K562 (cell line): ENCODE measurements around the gene CYCS. TPM values are rescaled to one million over a fixed set of nuclear protein-coding genes. Genes with fewer than 3 reads are reported as not detected.

Experiments used
- ATAC-seq: fragments of 200-7000 bp; cut with Tn5 transposase; 3 replicates; pipeline ENCODE4 v1.9.1; 2020; ENCODE audit warnings: moderate library complexity
- BruUV-seq: library from RNA; stranded (reverse); fragments of 400-500 nt; replicated peaks from 2 replicates; lab custom pipeline; 2021; lab: Mats Ljungman, UMichigan
- CTCF ChIA-PET: fragments of 300-600 bp; formaldehyde crosslinking; extraction: SDS; loops from one replicate; lab custom pipeline; 2021; ENCODE audit warnings: low intra/inter-chr PET ratio; lab: Yijun Ruan, JAX
- POLR2A ChIA-PET: fragments of 300-600, 350-650 bp; sonication (Branson Sonifier 250); formaldehyde crosslinking; extraction: SDS; loops from one replicate; lab custom pipeline; 2021; ENCODE audit warnings: antibody characterized with exemption, inconsistent platforms; lab: Yijun Ruan, JAX
- DNase-seq, 4 experiments: peaks; one replicate each; pipeline versions ENCODE4 v3.0.0 to v3.0.0-alpha.2; 2011 to 2018; ENCODE audit warnings: low spot score in 3 of 4, mixed read lengths in 3 of 4; ENCODE audit errors: extremely low read depth in 1 of 4
- FAIRE-seq: peaks from 2 replicates; lab custom pipeline; 2011; peaks lifted over from hg19 to GRCh38; lab: Jason Lieb, UNC
- H2AFZ ChIP-seq: 2 replicates; pipeline ENCODE4 v1.6.0; 2011; ENCODE audit warnings: low read depth, low read length, control low read depth, inconsistent platforms
- H3K27ac ChIP-seq: fragments of 200-600 bp; 3 replicates; pipeline ENCODE4 v1.8.0; 2011; ENCODE audit warnings: low read depth, mild to moderate bottlenecking, control low read depth, inconsistent platforms, low read length, moderate library complexity, mixed read lengths; ENCODE audit errors: extremely low read depth
- H3K27me3 ChIP-seq, 2 experiments: fragments of 300-600 bp in 1 of 2; 2 replicates in 1 of 2; 3 replicates in 1 of 2; pipeline versions ENCODE4 v1.6.0 to v1.8.0; 2011; ENCODE audit warnings: inconsistent platforms in 2 of 2, low read length in 2 of 2, mild to moderate bottlenecking in 1 of 2, mixed read lengths in 1 of 2, moderate library complexity in 1 of 2; ENCODE audit not compliant: control insufficient read depth in 2 of 2, insufficient read depth in 2 of 2
- H3K36me3 ChIP-seq: fragments of 300-600 bp; 3 replicates; pipeline ENCODE4 v1.8.0; 2011; ENCODE audit warnings: mild to moderate bottlenecking, low read length, inconsistent platforms; ENCODE audit not compliant: control insufficient read depth, insufficient read depth
- H3K4me1 ChIP-seq, 2 experiments: fragments of 200-600 bp in 1 of 2; replicated peaks in 1 of 2; 2 replicates in 1 of 2; 3 replicates in 1 of 2; pipeline versions ENCODE4 v1.5.1 to v1.8.0; 2011; ENCODE audit warnings: inconsistent platforms in 2 of 2, low read length in 2 of 2, mild to moderate bottlenecking in 1 of 2, mixed read lengths in 1 of 2, moderate library complexity in 1 of 2; ENCODE audit not compliant: control insufficient read depth in 2 of 2, insufficient read depth in 2 of 2
- H3K4me2 ChIP-seq: 2 replicates; pipeline ENCODE4 v1.6.1; 2011; ENCODE audit warnings: low read length, control low read depth, inconsistent platforms, mixed read lengths; ENCODE audit not compliant: insufficient read depth
- H3K4me3 ChIP-seq: fragments of 200-600 bp; sonication (generic), shearing (Covaris generic); 2 replicates; pipeline ENCODE4 v1.5.1; 2016; ENCODE audit warnings: control low read depth, inconsistent platforms
- H3K79me2 ChIP-seq: fragments of 200-600 bp; 3 replicates; pipeline ENCODE4 v1.8.0; 2011; ENCODE audit warnings: low read length, inconsistent platforms; ENCODE audit not compliant: control insufficient read depth, insufficient read depth
- H3K9ac ChIP-seq, 2 experiments: 2 replicates each; pipeline versions ENCODE4 v1.6.0 to v1.6.1; 2011; ENCODE audit warnings: low read depth in 2 of 2, low read length in 2 of 2, control low read depth in 1 of 2, inconsistent platforms in 1 of 2, mild to moderate bottlenecking in 1 of 2, mixed read lengths in 1 of 2; ENCODE audit not compliant: insufficient read depth in 1 of 2
- H3K9me1 ChIP-seq: one replicate; pipeline ENCODE4 v1.6.0; 2011; ENCODE audit warnings: inconsistent platforms, mild to moderate bottlenecking, low read length, moderate library complexity; ENCODE audit not compliant: control insufficient read depth, insufficient read depth
- H3K9me3 ChIP-seq: replicated peaks from 2 replicates; pipeline ENCODE4 v1.5.1; 2011; ENCODE audit warnings: low read depth, low read length, inconsistent platforms; ENCODE audit not compliant: control insufficient read depth, insufficient read depth
- H4K20me1 ChIP-seq: replicated peaks from 2 replicates; pipeline ENCODE4 v1.6.1; 2011; ENCODE audit warnings: low read length, inconsistent platforms, mixed read lengths; ENCODE audit not compliant: control insufficient read depth, insufficient read depth
- ATF7 ChIP-seq: fragments of 450-650 bp; IDR thresholded peaks from 2 replicates; pipeline ENCODE4 v1.7.1; 2014; ENCODE audit warnings: mild to moderate bottlenecking, moderate library complexity
- BRCA1 ChIP-seq, 2 experiments: fragments of 450-650 bp in 1 of 2; sonication (generic) in 1 of 2; formaldehyde crosslinking in 1 of 2; IDR thresholded peaks; 2 replicates each; pipeline versions ENCODE4 v1.5.0 to v1.6.1; 2017 to 2020; ENCODE audit warnings: mild to moderate bottlenecking in 1 of 2, missing genetic modification reagents in 1 of 2
- CHD1 ChIP-seq: fragments of 200-600 bp; sonication (generic); IDR thresholded peaks from one replicate; pipeline ENCODE4 v1.6.1; 2012; ENCODE audit warnings: mild to moderate bottlenecking, moderate library complexity, low read length, inconsistent platforms
- NR4A1 ChIP-seq, 2 experiments: fragments of 250-450 bp in 1 of 2; fragments of 450-650 bp in 1 of 2; sonication (Bioruptor Pico) in 1 of 2; IDR thresholded peaks; 2 replicates each; pipeline versions ENCODE4 v1.4.0 to v1.6.1; 2016 to 2020; ENCODE audit warnings: mild to moderate bottlenecking in 2 of 2, missing compliant biosample characterization in 1 of 2, missing genetic modification characterization in 1 of 2, moderate library complexity in 1 of 2
- ZFPM2 ChIP-seq: fragments of 250-450 bp; sonication (Bioruptor Pico); IDR thresholded peaks from 2 replicates; pipeline ENCODE4 v1.5.1; 2022; ENCODE audit warnings: mild to moderate bottlenecking
- ZNF175 ChIP-seq: fragments of 200-800 bp; sonication (Bioruptor generic); IDR thresholded peaks from 2 replicates; pipeline ENCODE4 v1.6.1; 2016; ENCODE audit warnings: low read depth, mild to moderate bottlenecking, missing genetic modification characterization, missing compliant biosample characterization
- ZNF347 ChIP-seq: fragments of 450-650 bp; formaldehyde crosslinking; IDR thresholded peaks from 2 replicates; pipeline ENCODE4 v1.4.0; 2020; ENCODE audit warnings: low read depth, mild to moderate bottlenecking, moderate library complexity
- WGBS: fragments of 100-300 bp; shearing (Covaris generic); methylation state at CpG from one replicate; pipeline ENCODE4 v1.1.6; 2016; ENCODE audit warnings: low coverage, mixed read lengths; ENCODE audit not compliant: insufficient coverage; ENCODE audit errors: missing lambda C conversion rate; 5-methylcytosine and 5-hydroxymethylcytosine counted together
- in situ Hi-C: fragments of 300-500 bp; cut with MboI; formaldehyde crosslinking; loops from 4 replicates; pipeline ENCODE4 v1.15.0; 2018; ENCODE audit warnings: inconsistent platforms, mixed read lengths
- intact Hi-C: fragments of 100-400 bp; cut with micrococcal nuclease; formaldehyde crosslinking; loops from 2 replicates; pipeline ENCODE4 v1.14.2; 2022
- polyA plus RNA-seq, 8 experiments: library from polyadenylated mRNA; depleted of rRNA in 4 of 8; stranded (reverse) in 5 of 8; unstranded in 3 of 8; fragments of >200 nt; fragmentation: Nextera tagmentation in 2 of 8; fragmentation: Illumina TruSeq in 1 of 8; extraction: Ambion mirVana in 2 of 8; extraction: Trizol in 1 of 8; gene quantifications; 2 replicates each; pipeline versions ENCODE4 v1.2.1 to v1.2.3, GENCODE V29; 2011 to 2014; ENCODE audit warnings: inconsistent platforms in 1 of 8, missing spikeins in 1 of 8
- total RNA-seq, 7 experiments: library from RNA; depleted of rRNA in 6 of 7; stranded (reverse); fragments of >200 nt in 6 of 7; fragmentation: Illumina TruSeq in 2 of 7; extraction: Trizol in 2 of 7; gene quantifications; 2 replicates each; pipeline versions ENCODE4 v1.2.1 to v1.2.3, GENCODE V29; 2011 to 2021; ENCODE audit warnings: low replicate concordance in 1 of 7
- TF ChIP-seq, protein P1 (sequence below): sonication (generic); formaldehyde crosslinking; IDR thresholded peaks from 2 replicates; pipeline ENCODE4 v1.8.1; 2022; ENCODE audit warnings: missing genetic modification reagents
- TF ChIP-seq, protein P2 (sequence below), 3 experiments: IDR thresholded peaks in 2 of 3; conservative IDR thresholded peaks in 1 of 3; 2 replicates each; pipeline ENCODE4 v1.5.1; 2011 to 2012; ENCODE audit warnings: low read length in 3 of 3, mild to moderate bottlenecking in 3 of 3, control low read depth in 2 of 3, improper control_type of control experiment in 1 of 3, inconsistent platforms in 1 of 3, low read depth in 1 of 3, mixed read lengths in 1 of 3, moderate library complexity in 1 of 3; ENCODE audit not compliant: insufficient read depth in 2 of 3

The CYCS gene
- total and polyA plus RNA-seq, 9 of the 15 experiments (the other 6 are each of a cell fraction or from before 2014, with no cell fraction given): 206 to 1,425 (median 438) TPM

DNA sequence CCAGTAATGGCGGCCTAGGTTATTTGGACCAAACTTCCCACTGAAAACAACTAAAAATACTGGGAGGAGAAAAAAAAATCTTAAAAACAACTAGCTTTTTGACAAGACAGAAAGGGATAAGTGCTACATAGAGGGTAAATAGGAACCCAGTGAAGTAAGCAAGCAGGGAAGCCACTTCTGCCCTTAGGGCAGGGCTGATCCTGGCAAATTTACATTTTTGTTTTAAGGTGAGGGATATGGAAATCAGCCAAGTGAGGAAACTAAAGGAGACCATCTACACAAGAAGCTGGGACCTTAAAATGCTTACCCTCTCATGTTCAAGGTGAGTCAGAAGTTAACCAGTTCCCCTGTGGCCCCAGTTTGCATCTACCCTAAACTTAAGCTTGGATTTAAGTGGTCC is 46.5 kb upstream of the CYCS start (continued):
- TF ChIP-seq, protein P1, sequence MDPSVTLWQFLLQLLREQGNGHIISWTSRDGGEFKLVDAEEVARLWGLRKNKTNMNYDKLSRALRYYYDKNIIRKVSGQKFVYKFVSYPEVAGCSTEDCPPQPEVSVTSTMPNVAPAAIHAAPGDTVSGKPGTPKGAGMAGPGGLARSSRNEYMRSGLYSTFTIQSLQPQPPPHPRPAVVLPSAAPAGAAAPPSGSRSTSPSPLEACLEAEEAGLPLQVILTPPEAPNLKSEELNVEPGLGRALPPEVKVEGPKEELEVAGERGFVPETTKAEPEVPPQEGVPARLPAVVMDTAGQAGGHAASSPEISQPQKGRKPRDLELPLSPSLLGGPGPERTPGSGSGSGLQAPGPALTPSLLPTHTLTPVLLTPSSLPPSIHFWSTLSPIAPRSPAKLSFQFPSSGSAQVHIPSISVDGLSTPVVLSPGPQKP (CRISPR knock-in tag): no peak
- TF ChIP-seq ZFPM2 (CRISPR knock-in tag): no peak
- TF ChIP-seq ZNF347 (CRISPR knock-in tag): no peak
- TF ChIP-seq NR4A1 (CRISPR knock-in tag; IDR thresholded peaks at IDR 0.05): no peak
- no peak for TF ChIP-seq NR4A1 (tag; IDR thresholded peaks at IDR 0.05)
- TF ChIP-seq ZNF175: no peak
- TF ChIP-seq, all 486 proteins: peak for 0

DNA sequence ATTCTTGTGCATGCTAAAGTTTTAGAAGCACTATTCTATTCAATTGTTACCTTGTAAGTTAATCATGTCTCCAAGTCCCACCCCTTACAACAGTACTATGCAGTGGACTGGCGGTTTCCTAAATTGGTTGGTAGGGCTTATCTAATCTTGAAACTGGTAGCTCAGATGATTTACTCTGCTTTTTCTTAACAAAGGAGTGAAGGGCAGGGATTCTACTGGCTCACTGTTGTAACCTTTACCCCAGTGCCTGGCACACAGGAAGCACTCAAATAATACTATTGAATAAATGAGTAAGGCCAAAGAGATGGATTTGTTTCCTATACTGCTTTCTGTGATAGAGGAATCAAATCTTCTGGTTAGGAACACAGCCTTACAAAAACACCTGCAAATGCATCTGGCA is 46.0 kb upstream of the CYCS start:
- H3K4me3 ChIP-seq: no peak overlapping the region
- no TSS peak for BruUV-seq
- ChIA-PET CTCF (no interaction called here), POLR2A (interaction anchor here (0.6 to 1.4 kb wide), 2 partner anchors 52 to 1905 kb away, joined by 3 read pairs; no protein-coding TSS in a partner anchor)
- no peaks in the 10 kb centered on the region for H3K9me3 ChIP-seq
- 36% methylated on average over 1 of the region's 1 CpG for WGBS
- H3K4me2 ChIP-seq: no peak overlapping the region
- H3K27ac ChIP-seq: no peak overlapping the region
- ATAC-seq (no peak), DNase-seq (no peak), FAIRE-seq (no peak)
- no peak overlapping the region for H2AFZ ChIP-seq
- H3K9me1 ChIP-seq: no peaks in the 10 kb centered on the region
- H3K79me2 ChIP-seq: no peaks in the 10 kb centered on the region
- TF ChIP-seq, protein P2, sequence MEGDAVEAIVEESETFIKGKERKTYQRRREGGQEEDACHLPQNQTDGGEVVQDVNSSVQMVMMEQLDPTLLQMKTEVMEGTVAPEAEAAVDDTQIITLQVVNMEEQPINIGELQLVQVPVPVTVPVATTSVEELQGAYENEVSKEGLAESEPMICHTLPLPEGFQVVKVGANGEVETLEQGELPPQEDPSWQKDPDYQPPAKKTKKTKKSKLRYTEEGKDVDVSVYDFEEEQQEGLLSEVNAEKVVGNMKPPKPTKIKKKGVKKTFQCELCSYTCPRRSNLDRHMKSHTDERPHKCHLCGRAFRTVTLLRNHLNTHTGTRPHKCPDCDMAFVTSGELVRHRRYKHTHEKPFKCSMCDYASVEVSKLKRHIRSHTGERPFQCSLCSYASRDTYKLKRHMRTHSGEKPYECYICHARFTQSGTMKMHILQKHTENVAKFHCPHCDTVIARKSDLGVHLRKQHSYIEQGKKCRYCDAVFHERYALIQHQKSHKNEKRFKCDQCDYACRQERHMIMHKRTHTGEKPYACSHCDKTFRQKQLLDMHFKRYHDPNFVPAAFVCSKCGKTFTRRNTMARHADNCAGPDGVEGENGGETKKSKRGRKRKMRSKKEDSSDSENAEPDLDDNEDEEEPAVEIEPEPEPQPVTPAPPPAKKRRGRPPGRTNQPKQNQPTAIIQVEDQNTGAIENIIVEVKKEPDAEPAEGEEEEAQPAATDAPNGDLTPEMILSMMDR (IDR thresholded peaks at IDR 0.05 in 2 of 3, conservative IDR thresholded peaks at IDR 0.05 in 1 of 3; ENCODE audit: insufficient read depth in 2 of 3, low read depth in 1 of 3, low read length in 3 of 3): no peak
- TF ChIP-seq CHD1 (no peak), BRCA1 (IDR thresholded peaks at IDR 0.05) (no peak), BRCA1 (CRISPR knock-in tag; IDR thresholded peaks at IDR 0.05) (no peak), ATF7 (no peak)
- H3K36me3 ChIP-seq: no peaks in the 10 kb centered on the region
- no peaks in the 10 kb centered on the region for H3K27me3 ChIP-seq
- in situ Hi-C loops (no loop called here), intact Hi-C loops (no loop called here)
- H3K9ac ChIP-seq: no peak overlapping the region
- no peaks in the 10 kb centered on the region for H3K4me1 ChIP-seq
- H4K20me1 ChIP-seq: no peaks in the 10 kb centered on the region
